ENCODE results near the gene NCR2.

DNA sequence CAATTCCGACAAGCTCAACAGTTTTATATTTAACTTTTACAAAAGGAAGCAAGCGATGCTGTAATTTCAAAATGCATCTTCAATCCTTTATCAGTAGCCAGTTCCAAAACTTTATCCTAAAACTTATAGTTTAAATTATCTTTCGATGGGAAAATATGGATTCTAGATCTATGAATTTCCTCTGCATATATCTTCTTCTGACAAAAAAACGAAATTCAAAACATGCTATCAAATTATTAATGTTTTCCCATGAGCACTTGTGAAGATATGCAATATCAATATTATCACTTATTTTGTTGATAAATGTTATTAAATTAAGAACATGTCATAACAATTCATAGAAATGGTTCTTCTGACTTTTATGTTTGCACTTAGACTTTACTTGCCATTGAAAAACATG lies 2.3 kb downstream of the NCR2 start:
- TF ChIP-seq CBX5 (IDR thresholded peaks at IDR 0.05; ENCODE audit: borderline replicate concordance, low read depth): no peak
- TF ChIP-seq, protein P1, sequence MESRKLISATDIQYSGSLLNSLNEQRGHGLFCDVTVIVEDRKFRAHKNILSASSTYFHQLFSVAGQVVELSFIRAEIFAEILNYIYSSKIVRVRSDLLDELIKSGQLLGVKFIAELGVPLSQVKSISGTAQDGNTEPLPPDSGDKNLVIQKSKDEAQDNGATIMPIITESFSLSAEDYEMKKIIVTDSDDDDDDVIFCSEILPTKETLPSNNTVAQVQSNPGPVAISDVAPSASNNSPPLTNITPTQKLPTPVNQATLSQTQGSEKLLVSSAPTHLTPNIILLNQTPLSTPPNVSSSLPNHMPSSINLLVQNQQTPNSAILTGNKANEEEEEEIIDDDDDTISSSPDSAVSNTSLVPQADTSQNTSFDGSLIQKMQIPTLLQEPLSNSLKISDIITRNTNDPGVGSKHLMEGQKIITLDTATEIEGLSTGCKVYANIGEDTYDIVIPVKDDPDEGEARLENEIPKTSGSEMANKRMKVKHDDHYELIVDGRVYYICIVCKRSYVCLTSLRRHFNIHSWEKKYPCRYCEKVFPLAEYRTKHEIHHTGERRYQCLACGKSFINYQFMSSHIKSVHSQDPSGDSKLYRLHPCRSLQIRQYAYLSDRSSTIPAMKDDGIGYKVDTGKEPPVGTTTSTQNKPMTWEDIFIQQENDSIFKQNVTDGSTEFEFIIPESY (CRISPR knock-in tag; IDR thresholded peaks at IDR 0.05): no peak
- no peak for TF ChIP-seq SMARCC2 (IDR thresholded peaks at IDR 0.05; ENCODE audit: low read depth)
- TF ChIP-seq, protein P2, sequence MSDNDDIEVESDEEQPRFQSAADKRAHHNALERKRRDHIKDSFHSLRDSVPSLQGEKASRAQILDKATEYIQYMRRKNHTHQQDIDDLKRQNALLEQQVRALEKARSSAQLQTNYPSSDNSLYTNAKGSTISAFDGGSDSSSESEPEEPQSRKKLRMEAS (CRISPR knock-in tag; IDR thresholded peaks at IDR 0.05): no peak
- TF ChIP-seq SMAD1 (IDR thresholded peaks at IDR 0.05; ENCODE audit: low read depth, low read length, partially characterized antibody): no peak
- no peak for TF ChIP-seq ZFP30 (CRISPR knock-in tag; IDR thresholded peaks at IDR 0.05; ENCODE audit: borderline replicate concordance)
- TF ChIP-seq RAD21 (CRISPR knock-in tag; conservative IDR thresholded peaks at IDR 0.05 in 1 of 2, IDR thresholded peaks at IDR 0.05 in 1 of 2): no peak
- TF ChIP-seq POLR2AphosphoS5 (IDR thresholded peaks at IDR 0.05; ENCODE audit: control insufficient read depth, insufficient read depth, low read depth, low read length): no peak
- no peak for TF ChIP-seq SNIP1 (IDR thresholded peaks at IDR 0.05; ENCODE audit: low read depth)
